T-helper 2 cell (primary cell): ENCODE data around the gene SLC8A1.

Experiments used
- DNase-seq, 5 experiments: peaks; one replicate each; pipeline versions ENCODE4 v3.0.0 to v3.0.0-alpha.2; 2012 to 2022

SLC8A1 gene

DNA sequence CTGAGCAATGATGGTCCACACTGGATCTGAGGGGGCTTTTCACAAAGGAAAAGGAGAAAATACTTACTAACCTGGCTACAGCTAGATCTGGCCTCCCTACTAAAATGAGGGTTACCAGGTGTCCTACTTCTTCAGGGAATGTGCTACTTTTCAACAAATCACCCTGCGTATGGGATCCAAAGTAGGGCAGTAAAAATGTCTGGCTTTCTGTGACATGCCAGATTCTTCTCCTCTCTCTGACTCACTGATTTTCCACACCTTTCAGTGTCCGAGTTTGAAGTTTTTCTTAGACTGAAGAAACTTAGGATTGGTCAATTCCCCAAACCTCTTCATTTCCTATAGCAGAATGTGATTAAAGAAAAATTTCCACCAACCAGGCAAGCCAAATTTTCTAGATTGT, 71.2 kb downstream of the SLC8A1 start:
- no peak for DNase-seq

DNA sequence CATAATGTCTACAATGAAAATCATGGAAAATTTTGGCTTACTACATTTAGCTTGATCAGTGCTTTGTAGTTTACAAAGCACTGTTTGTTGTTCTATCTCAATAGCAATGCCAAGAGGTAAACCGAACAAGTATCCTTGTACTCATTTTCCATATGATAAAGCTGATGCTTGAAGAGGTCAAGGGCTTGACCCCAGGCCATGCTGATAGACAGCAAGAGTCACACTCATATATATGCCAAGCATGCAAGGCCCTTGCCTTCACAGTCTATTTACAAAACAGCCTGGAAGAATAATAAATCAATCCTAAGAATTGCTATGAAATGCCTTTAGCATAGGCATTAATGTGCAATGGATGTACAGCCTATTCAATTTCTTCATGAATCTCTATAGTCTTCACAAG, 71.8 kb downstream of the SLC8A1 start:
- DNase-seq, result no peak

DNA sequence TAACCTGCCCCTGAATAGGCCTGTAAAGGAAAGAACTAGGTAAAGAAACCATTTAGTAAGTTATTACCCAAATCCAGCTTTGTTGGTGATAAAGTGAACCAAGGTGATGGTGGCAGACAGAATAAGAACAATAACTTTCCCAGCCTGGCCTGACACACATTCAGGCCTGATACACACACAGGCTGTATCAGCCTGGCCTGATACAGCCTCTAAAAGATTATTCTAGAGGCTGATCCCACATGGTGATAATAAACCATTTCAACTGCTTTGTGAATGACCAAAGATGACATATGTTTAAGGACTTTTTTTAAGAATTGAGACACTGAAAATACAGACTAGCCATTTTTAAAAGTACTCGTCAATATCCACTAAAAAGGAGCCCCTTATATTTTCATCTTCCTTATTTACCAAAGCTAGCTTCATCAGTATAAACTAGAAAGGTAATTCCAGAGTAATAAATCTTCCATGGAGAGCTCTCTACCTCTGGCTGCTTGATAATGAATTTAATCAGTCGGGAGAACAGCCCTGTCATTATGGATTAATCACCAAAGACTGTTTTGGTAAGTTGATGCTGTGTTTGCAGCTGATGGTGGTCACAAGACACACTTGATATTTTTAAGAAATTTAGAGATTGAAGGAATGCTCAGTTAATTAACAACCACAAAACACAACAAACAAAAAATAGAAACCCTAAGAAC, 77.2 kb downstream of the SLC8A1 start:
- DNase-seq, result no peak

DNA sequence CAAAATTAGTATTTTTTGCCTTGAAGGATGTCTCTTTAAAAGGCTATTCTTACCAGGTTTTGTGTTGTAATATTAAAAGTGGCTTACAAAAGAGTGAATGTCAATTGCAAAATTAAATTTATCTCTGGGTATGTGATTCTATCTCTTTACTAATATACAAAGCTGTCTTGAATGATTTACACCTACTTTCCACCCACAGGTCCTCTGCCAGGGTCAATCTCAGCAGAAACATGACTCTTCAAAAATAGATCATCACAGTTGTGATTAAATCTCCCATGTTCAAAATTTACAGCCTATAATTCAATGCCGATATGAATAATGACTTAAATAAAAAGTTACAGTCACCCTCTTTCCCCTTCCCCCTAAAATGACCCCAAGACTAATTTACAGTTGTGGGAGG, 78.8 kb downstream of the SLC8A1 start:
- no peak for DNase-seq

DNA sequence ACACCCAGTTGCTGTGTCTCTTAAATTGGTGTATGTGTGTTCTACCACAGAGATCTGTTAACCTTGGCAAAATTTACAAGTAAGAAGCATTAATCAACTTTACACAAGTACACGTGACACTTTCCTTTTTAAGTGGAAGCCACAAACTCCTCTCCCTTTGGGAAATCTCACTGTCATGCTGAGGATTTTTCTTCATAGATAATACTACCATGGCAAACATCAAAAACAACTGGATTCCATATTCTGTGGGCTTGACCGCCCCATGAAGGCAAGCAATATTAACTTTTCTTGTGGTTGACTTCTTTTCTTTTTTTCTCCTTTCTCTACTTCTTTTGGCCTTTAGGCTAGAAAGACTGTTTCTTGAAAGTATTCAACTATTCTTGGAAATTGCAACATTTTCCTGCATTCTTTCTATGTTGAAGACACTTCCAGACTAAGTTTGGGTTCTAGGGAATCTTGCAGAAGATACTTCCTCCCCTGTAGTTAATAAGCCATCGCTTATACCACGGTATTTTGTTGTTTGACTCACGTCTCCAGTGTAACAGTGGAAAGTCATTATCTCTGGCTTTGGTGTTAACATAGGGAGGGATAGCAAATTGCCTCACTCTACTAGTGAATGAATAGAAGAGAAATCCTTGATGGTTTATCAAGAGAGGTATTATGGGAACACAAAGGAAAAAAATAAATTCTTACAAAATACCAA, 79.5 kb downstream of the SLC8A1 start:
- DNase-seq, result no peak

DNA sequence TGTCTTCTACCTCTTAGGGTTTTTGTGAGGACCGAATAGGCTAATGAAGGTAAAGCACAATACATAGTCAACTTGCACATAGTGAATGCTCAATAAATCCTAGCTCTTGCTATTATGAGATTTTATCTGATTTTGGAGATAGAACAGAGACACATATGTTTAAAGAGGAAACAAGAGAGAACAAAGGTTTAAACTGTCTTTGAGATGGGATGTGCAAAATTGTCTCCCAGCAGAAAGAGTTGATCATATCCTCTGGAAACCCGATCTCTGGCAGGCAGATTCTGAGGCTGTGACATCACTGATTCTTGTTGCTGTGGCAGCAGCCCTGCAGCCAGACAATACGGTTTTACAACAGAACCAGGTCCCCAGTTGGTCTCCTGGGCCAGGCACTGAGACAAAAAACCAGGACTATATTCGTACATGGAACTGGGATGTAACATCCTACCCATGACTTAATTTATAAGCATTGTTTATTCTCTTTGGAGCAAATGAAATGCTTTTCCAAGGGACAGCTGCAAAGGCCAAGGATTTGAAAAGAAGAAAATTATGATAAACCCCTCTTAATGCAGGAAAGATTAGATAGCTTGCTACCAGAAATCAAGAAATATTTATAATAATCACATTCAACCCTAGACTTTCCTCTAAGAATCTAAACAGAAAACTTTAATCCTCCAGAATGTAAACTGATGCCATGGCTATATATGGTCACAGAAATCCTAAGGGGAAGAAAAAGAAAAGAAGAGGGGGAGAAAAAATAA, 80.2 kb downstream of the SLC8A1 start:
- no peak for DNase-seq

DNA sequence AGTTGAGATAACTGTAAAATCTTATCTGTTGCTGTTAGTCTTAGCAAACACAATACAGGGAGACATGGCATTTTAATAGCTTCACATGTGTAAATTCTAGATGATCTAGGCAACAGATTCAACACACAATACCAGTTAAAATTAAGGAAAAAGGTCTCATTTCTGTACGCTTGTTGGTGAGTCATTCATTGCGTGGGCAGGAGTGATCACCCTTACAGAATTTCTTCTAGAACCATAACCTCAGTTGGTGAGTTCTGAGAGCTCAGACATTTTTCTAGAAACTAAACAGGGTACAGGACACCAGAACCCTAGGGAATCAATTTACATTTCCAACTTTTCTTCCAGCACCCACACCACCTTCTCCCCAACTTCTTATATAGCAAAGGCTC, 81.9 kb downstream of the SLC8A1 start:
- DNase-seq, result no peak

DNA sequence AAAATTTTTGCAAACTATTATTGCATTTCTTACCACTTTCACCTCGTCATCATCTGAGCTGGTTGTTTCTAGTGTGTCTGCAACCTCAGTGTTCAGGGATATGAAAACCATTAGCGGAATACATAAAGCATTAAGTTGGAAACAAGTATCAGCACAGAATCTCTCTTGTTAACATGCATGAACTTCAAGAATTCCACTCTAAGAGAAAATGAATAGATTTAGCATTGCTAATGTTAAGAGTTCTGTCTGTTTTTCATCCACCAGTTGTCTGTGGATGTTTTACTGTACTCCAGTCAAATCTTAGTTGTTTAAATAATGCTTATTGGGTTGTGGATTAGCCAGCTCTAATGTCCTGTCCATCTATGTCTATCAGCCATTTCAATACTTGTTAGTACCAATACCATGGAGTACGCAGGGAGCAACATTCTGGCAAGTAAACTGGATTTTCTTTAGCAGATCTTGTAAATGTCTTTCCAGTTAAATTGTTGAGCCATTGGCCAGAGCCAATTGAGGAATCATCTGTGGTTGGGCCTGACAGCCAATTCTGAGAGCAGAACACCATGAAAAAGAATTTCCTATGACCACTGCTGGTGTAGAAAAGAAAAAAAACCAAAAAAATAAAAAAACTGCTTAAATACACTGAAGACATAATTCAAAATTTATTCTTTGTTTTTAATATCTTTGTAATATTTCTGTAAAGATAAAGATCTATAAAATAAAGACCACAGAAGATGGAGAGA, 82.5 kb downstream of the SLC8A1 start:
- DNase-seq, result no peak

DNA sequence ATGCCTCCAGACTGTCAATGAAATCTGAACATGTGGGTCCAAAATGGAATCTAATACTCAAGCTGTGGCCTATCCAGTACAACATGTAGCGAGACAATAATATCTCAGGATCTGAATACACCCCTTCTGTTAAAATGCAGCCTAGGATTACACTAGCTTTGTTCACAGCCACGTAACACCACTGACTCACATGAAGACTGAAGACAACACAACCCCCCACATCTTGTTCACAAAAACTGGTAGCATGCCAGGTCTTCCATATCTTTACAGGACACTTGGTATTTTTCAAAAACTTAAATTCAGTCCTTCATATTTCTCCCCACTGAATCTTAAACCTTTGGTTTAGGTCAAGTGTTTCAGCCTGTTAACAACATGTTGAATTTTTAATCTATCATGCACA, 84.2 kb downstream of the SLC8A1 start:
- DNase-seq, result no peak

DNA sequence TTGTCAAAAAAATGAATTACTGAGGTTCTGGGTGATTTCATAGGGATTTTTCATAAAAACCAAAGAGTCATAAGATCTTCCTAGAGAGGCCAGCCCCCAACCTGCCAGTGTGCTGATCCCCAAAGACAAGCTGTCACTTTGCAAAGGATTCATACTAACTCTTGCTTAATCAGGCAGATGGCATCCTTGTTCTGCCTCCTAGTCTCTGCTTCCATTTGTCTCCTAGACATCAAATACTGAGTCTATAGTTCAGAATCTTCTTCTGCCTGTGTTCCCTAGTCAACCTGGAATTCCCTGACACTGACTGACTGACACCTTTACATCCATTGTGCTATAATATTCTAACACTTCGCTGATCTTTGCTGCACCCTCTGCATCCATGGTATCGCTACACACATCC, 84.9 kb downstream of the SLC8A1 start:
- no peak for DNase-seq

DNA sequence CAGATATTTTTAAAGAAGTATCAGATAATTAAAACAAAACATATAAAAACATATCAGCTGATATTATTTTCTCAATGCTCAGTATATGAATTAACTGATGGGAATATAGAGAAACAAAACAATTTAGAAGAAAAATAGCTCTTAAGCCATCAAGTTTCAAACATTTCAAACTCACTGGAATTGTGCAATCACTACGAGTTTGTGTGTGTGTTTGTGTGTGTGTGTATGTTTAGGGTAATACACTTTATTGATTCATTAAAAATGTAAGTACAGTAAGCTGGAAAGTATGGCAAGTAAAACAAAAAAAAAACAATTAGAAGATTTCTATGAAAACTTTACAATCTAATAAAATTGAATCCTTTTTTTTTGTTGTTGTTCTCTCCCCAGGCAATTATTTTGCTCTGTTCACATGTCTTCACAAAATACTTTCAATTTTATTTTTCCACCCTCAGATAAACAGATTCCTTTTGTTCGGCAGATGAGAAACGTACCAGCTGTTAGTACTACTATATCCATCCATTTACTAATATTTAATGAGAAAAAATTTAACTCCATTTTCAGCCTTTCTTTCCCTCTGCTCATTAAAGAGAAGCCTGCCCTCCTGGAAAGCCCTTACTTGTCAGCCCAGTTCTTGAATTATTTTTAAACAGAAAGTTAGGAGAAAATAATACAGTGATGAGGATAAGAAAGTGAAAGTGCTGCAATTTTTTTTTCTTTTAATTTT, 87.6 kb downstream of the SLC8A1 start:
- DNase-seq, result no peak

DNA sequence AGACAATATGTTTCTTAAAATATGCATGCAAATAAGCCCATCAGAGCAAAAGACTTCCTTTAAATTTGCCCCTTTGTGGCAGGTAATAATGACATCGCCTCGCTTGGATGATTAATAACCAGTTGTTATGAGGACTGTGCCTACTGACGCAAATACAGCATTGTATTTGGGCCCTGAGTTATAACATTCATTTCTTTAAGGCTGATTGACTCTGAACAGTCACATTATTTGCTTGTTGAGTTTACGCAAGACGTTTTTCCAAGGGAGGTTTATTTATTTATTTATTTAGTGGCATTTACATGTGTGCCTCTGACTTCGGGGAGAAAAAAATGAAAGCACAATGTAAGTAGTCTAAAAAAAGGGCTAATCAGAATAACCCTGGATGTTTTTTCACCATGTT, 88.3 kb downstream of the SLC8A1 start:
- no peak for DNase-seq

DNA sequence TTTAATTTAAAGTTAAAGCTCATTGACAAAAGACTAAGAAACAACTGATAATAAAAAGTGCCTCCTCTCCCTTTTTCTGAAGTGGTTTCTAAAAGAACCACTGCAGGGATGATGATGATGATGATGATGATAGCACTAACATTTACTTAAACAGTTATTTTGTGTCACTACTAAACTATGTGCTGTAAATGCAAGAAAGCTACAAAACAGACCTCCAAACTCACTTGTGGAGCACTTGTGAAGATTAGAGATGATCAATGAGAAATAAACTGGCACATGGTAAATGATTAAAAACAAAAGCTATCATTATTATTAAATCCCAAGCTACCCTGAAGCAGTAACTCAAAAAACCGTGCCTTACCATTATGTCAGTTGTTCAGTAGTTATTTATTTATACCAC, 88.7 kb downstream of the SLC8A1 start:
- no peak for DNase-seq

DNA sequence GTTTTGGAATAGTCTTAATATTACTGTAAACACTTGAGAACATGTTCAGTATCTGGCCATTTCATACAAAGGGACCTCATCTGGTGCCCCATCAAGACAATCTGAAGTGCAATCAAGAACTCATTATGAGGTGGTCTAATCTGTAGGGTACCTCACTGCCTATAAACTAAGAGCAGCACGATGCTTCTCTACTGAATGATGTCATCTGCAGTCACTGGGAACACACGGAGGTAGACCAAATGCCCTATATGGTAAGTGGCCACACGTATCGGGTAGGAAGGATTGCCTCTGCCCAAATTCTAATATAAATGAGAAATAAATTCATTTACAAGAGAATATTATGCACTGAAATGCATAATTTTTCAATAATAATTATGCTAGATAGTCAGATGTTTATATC, 90.4 kb downstream of the SLC8A1 start:
- DNase-seq, result no peak

DNA sequence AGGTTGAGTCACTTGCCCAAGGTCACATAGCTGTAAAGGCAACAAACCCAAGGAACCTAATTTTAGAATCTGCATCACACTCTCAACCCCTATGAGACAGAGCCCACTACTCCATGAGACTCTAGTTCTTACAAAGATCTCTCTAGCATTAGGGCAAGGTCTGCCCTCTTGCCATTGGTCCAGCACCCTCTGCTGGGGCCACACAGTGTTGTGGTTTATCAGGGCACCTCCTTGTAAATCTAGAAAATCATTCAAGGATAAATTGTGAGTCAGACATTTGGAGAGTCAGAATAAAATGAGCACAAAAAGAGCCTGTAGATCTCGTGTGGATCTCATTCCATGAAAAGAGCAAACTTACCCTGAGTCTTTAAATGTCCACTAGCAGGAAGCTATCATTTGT, 91.2 kb downstream of the SLC8A1 start:
- no peak for DNase-seq

DNA sequence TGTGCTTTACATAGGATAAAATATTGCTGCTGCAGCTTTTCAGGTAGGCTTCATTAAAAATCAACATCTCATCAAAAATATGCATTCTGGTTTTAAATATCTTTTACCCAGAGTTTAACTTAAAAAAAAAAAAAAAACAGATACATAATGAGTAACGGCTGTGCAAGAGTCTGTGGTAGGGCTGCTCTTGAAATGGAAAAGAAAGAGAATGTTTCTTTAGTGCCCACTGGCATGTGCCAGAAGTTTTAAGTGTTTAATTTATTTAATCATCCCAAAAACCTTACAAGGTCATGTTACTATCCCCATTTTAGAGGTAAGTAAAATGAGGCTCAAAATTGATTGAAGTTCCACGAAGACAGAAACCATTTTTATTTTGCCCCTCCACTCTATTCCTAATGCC, 92.1 kb downstream of the SLC8A1 start:
- no peak for DNase-seq

DNA sequence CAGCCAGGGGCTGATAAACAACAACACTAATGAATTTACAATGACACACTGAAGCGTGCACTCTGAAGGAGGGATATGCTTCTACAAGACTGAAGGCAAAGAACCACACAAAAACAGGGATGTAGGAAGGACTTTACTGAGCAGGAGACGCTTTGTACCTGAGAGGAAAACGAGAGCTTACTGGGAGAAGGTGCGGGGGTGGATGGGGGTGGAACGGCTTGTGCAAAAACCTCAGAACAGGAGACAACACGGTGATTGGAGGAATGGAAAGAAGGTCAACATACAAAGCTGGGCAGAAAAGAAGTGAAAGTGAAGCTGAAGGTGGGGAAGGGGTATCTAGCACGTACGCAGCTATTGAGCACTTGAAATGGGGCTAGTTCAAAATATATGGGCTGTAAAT, 93.1 kb downstream of the SLC8A1 start:
- DNase-seq, result no peak

DNA sequence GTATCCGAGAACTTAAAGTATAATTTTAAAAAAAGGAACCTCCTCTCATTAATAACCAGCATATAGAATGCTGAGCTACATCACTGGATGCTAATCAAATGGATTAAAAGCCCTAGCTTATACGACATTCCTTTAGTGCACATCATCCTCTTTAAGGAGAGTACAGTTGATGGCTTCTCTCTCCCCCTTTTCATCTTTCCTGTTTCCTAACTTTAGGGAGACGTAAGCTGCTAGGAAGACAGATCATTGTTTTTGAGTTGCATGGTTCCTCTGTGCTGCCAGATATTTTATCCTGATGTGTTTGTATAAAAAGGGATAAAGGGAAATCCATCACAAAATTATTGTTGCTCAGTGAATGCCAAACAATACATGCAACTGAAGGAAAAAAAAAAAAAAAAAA, 94.2 kb downstream of the SLC8A1 start:
- DNase-seq, result no peak

DNA sequence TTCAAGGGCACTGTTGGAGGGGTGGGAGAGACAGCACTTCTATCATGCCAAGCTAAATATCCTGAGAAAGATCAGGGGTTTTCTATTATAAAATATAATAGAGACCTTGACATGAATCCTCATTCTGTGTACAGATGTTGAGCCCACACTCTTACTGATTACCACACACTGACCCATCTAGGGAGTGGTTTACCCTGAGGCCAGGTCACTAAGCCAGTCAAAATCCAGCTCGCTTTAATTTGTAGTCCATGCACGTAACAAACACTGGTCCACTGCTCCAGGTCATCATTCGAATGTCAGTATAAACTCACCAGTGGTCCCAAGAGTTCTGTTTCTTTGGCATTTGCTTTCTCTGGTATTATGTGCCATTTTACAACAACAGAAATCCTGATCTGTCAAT, 96.4 kb downstream of the SLC8A1 start:
- no peak for DNase-seq

DNA sequence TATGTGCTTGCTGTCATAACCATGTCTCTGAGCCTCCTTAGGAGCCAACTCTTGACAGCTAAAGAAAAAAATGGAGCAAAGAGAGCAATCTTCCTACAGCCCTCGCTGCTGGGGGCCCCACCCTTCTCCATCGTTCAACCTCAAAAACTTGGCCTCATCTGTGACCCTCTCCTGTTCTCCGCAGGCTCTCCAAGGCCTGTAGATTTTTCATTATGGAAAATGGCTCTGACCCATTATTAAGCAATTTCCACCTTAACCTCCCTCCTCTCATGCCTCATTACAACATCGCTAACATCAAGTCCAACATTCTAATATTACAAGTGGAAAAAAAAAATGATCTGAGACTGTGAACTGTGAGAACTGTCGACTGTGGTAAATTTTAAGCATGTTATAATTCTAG, 98.7 kb downstream of the SLC8A1 start:
- DNase-seq, result no peak

DNA sequence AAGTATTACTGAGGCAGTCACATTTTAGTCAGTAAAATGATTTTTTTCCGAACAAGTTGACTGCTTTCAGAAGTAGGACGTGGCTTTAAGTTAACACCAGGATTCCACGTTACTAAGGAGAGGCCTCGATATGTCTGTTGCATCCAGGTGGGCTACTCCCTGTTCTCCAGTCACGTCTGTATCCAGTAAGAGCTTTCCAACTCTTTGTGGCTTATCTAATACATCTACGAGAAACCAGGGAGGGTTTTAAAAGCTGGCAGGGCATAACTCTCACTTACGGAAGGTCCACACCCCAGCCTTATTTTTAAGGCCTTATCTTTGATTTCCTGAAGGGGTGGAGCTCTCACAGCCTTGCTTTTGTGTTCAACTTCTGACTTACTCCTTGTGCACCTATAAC, 99.2 kb downstream of the SLC8A1 start:
- DNase-seq, result no peak

DNA sequence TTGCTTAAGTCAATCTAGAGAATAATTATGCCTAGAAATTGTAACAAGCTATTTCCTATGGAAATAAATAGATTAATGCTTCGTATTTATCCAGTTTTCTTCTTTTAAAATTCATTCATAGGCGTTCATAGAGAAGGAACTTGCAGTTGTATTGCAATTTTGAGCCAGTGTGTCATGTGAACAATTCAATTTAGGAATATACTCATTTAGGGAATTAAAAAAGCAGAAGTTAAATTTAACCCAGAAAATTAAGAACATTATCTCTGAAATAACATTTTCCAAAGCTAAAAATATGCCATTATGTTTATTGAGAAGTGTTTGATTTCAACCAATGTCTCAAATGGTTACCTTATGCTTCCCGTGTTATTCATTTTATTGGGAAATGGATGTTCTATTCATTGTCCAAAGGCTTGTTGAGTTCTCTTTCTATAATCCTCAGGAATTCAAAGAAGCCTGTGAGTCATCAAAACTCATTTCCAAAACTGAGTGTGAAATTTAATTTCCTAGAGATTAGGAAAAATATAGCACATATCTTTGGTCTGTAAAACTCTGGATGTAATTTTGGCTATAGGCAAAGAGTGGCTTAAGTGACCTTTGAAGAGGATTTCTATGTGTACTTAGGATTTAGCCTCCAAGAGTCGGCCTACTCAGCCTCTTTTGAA, 99.7 kb downstream of the SLC8A1 start:
- no peak for DNase-seq
